Stimulated activated CD8-positive, alpha-beta memory T cell treated with anti-CD3 and anti-CD28 coated beads, Interleukin-4, amount 100 ng/mL, for 1 hour (primary cell): ENCODE data around the gene ZNF536.
"Not testable (repeated sequence)": the region's sequence is repeated elsewhere in the genome, so short reads cannot be mapped to it uniquely, and the experiment has no call there.

Source experiments
- DNase-seq, 2 donors: peaks; one replicate each; pipeline ENCODE4 v3.0.0-alpha.2; 2020; ENCODE audit warnings: low read depth in 2 of 2, low spot score in 1 of 2

ZNF536 gene

GRCh38 chr19:30408734-30409301 lies 36.6 kb downstream of the ZNF536 start:
- no peak for DNase-seq

GRCh38 chr19:30411714-30412113 lies 39.5 kb downstream of the ZNF536 start:
- no peak for DNase-seq

- DNase-seq, result no peak
These were observed 44.2 kb downstream of the ZNF536 start for GRCh38 chr19:30416375-30416774.

GRCh38 chr19:30417166-30417565 lies 45.0 kb downstream of the ZNF536 start:
- DNase-seq, result not testable (repeated sequence)

GRCh38 chr19:30419568-30420180 lies 47.5 kb downstream of the ZNF536 start:
- DNase-seq, result no peak

GRCh38 chr19:30420316-30420715 lies 48.1 kb downstream of the ZNF536 start:
- no peak for DNase-seq

- no peak for DNase-seq
These were observed 48.7 kb downstream of the ZNF536 start for GRCh38 chr19:30420881-30421280.

GRCh38 chr19:30421571-30421970 lies 49.4 kb downstream of the ZNF536 start:
- DNase-seq, result no peak

GRCh38 chr19:30423481-30423880 lies 51.3 kb downstream of the ZNF536 start:
- no peak for DNase-seq

- no peak for DNase-seq
These were observed 54.0 kb downstream of the ZNF536 start for GRCh38 chr19:30425885-30426838.

- DNase-seq, result no peak
These were observed 54.7 kb downstream of the ZNF536 start for GRCh38 chr19:30426864-30427263.

GRCh38 chr19:30428092-30428680 lies 56.0 kb downstream of the ZNF536 start:
- DNase-seq, result no peak

GRCh38 chr19:30428844-30429243 lies 56.7 kb downstream of the ZNF536 start:
- DNase-seq, result no peak

- DNase-seq, result no peak
These were observed 58.1 kb downstream of the ZNF536 start for GRCh38 chr19:30430206-30430734.

GRCh38 chr19:30431591-30431990 lies 59.4 kb downstream of the ZNF536 start:
- no peak for DNase-seq

- DNase-seq, result no peak
These were observed 62.8 kb downstream of the ZNF536 start for GRCh38 chr19:30434797-30435594.

- DNase-seq, result no peak
These were observed 65.7 kb downstream of the ZNF536 start for GRCh38 chr19:30437869-30438268.

- DNase-seq, result no peak
These were observed 67.1 kb downstream of the ZNF536 start for GRCh38 chr19:30439310-30439709.

GRCh38 chr19:30441011-30441410 lies 68.8 kb downstream of the ZNF536 start:
- no peak for DNase-seq

- DNase-seq, result no peak
These were observed 70.5 kb downstream of the ZNF536 start for GRCh38 chr19:30442674-30443073.
